ENCODE data around the gene TMEM134. TPM values are rescaled to one million over a fixed set of nuclear protein-coding genes. Genes with fewer than 3 reads are reported as not detected.

Gene TMEM134
- total and polyA plus RNA-seq, 11 donors, result 67.0 to 146 (median 83.6) TPM

DNA sequence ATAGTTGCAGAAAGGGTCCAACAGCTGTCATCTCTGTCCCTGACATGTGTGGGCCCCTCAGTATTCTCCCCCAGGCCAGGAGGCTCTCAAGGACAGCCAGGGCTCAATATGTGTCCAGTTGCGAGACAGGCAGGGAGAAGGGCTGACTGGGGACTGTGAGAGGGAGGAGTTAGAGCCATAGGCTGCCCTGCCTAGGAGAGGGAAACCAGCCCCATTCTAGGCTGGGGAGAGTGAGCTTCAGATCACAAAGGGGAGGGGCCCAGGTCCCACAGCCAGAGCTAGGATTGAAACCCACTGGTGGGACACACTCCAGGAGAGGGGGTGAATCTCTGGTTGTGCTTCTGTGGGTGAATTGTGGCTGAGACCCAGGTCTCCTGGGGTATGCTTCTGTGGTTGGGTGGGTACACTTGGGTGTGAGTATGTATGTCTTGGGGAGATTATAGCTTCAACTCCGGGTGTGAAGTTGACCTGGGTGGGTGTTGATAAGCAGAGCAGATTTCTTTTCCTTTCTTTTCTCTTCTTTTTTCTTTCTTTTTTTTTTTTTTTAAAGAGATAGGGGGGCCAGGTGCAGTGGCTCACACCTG, 55.7 kb downstream of the TMEM134 start:
- Histone ChIP-seq H3K9me3 (no peaks in the 10 kb centered on the region), H3K4me3 (no peak overlapping the region), H3K4me1 (peaks cover 3 to 53% (median 23%) of the 10 kb centered on the region in 12 donors), H3K27ac (no peak overlapping the region), H3K27me3 (peaks cover 0 to 56% (median 16%) of the 10 kb centered on the region in 9 donors), H3K36me3 (no peaks in the 10 kb centered on the region)
- no peak for ATAC-seq
- DNase-seq, result no peak
- TF ChIP-seq, protein P1, sequence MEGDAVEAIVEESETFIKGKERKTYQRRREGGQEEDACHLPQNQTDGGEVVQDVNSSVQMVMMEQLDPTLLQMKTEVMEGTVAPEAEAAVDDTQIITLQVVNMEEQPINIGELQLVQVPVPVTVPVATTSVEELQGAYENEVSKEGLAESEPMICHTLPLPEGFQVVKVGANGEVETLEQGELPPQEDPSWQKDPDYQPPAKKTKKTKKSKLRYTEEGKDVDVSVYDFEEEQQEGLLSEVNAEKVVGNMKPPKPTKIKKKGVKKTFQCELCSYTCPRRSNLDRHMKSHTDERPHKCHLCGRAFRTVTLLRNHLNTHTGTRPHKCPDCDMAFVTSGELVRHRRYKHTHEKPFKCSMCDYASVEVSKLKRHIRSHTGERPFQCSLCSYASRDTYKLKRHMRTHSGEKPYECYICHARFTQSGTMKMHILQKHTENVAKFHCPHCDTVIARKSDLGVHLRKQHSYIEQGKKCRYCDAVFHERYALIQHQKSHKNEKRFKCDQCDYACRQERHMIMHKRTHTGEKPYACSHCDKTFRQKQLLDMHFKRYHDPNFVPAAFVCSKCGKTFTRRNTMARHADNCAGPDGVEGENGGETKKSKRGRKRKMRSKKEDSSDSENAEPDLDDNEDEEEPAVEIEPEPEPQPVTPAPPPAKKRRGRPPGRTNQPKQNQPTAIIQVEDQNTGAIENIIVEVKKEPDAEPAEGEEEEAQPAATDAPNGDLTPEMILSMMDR (IDR thresholded peaks at IDR 0.05), result no peak
- TF ChIP-seq POLR2A (IDR thresholded peaks at IDR 0.05), result no peak
- WGBS, 4 donors, result 71 to 78% (median 73%) methylated on average over 1 to 2 of the region's 2 CpGs
- intact Hi-C loops (cut with DNase I), result no loop called here

DNA sequence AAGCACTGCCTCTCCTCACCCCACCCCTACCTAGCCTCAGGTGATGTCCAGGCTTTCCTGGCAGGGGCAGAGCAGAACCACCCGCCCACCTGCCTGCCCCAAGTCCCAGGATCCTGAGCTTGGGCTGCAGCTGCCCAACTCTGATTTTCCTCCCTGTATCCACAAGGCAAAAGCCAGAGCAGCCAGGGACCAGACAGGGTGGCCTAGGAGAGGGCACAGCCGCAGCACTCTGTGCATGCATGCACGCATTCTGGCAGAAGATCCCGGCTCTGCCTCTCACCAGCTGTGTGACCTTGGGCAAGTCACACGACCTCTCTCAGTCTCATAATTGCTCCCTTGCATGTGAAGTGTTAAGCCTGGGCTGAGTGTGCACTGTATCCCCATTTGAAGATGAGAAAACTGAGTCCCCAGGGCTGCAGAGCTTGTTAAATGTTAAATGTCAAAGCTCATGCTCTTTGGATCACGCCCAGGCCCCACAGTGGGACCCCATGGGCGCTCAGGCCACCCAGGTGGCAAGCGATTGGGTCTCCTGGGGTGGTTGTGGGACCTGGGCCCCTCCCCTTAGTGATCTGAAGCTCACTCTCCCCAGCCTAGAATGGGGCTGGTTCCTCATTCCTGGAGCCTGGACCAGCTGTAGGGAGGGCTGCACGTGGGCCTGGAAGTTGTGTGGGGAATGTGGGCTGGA, 56.4 kb downstream of the TMEM134 start:
- Histone ChIP-seq H3K27ac (no peak overlapping the region), H3K36me3 (no peaks in the 10 kb centered on the region), H3K4me3 (no peak overlapping the region), H3K9me3 (no peaks in the 10 kb centered on the region), H3K27me3 (peaks cover 0 to 56% (median 16%) of the 10 kb centered on the region in 9 donors), H3K4me1 (peaks cover 3 to 52% (median 17%) of the 10 kb centered on the region in 12 donors)
- intact Hi-C loops (cut with DNase I), result no loop called here
- ATAC-seq (no peak), DNase-seq (no peak)
- 61 to 83% (median 76%) methylated on average over 5 to 9 of the region's 9 CpGs for WGBS, 4 donors
- TF ChIP-seq, protein P1 (IDR thresholded peaks at IDR 0.05), result no peak
- no peak for TF ChIP-seq POLR2A (IDR thresholded peaks at IDR 0.05)

DNA sequence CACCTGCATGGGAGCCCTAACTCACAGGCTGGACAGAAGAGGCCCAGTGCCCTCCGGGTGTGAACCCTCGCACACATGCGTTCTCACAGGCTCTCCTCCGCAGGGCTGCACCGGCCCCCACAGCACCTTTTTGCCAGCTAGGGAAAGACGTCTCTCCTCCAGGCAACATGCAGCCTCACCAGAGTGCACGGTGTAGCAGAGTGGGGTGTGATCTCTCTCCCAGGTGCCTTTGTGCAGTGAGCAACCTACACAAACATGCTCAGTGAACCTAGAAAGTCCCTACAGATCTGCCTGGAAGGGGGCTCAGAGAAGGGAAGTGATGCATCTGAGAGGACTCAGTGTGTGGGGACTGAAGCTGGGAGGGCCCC, 57.3 kb downstream of the TMEM134 start:
- no peak overlapping the region for H3K4me3 ChIP-seq
- intact Hi-C loops (cut with DNase I), result no loop called here
- 64 to 71% (median 66%) methylated on average over 7 of the region's 7 CpGs for WGBS, 4 donors
- peaks cover 0 to 56% (median 16%) of the 10 kb centered on the region in 9 donors for H3K27me3 ChIP-seq
- H3K9me3 ChIP-seq, result no peaks in the 10 kb centered on the region
- H3K36me3 ChIP-seq, result no peaks in the 10 kb centered on the region
- H3K27ac ChIP-seq, result no peak overlapping the region
- H3K4me1 ChIP-seq, result peaks cover 0 to 43% (median 12%) of the 10 kb centered on the region in 12 donors
- TF ChIP-seq POLR2A (IDR thresholded peaks at IDR 0.05), result no peak
- TF ChIP-seq, protein P1 (IDR thresholded peaks at IDR 0.05), result no peak
- DNase-seq, result no peak
- no peak for ATAC-seq

Small RNAs within 50 kb of the gene (microRNA-seq; reads per million reads assigned to microRNA genes)
- 0 to 1.0 (median 0.13) reads per million in 4 donors for gene MIR6752

Other genes with a start within 250 kb of the TMEM134 start
- gene GRK2, start 202.8 kb downstream of the TMEM134 start, total RNA-seq, result 100 to 1,000 TPM in 1 of 9 donors, 10 to 100 TPM in 8; 40.1 to 107 (median 49.6) TPM
- gene GRK2, start 202.8 kb downstream of the TMEM134 start, polyA plus RNA-seq, result 10 to 100 TPM; 55.6 to 63.8 TPM
- gene ANKRD13D, start 179.9 kb downstream of the TMEM134 start, total RNA-seq, result 10 to 100 TPM in 6 of 9 donors, 1 to 10 TPM in 3; 7.6 to 43.6 (median 12.8) TPM
- gene ANKRD13D, start 179.9 kb downstream of the TMEM134 start, polyA plus RNA-seq, result 10 to 100 TPM; 12.3 to 17.6 TPM
- gene SSH3, start 165.7 kb downstream of the TMEM134 start, total RNA-seq, result 10 to 100 TPM; 10.8 to 23.9 (median 16.8) TPM
- gene SSH3, start 165.7 kb downstream of the TMEM134 start, polyA plus RNA-seq, result 1 to 10 TPM; 8.1 to 9.4 TPM
- gene POLD4, start 115.7 kb downstream of the TMEM134 start, total RNA-seq, result 100 to 1,000 TPM in 1 of 9 donors, 10 to 100 TPM in 8; 36.0 to 131 (median 57.1) TPM
- 100 to 1,000 TPM in 1 of 2 donors, 10 to 100 TPM in 1; 83.0 to 164 TPM for gene POLD4, start 115.7 kb downstream of the TMEM134 start, polyA plus RNA-seq
- 1 to 10 TPM in 5 of 9 donors, under 1 TPM in 4; 0.25 to 6.1 (median 1.7) TPM for gene CLCF1, start 95.7 kb downstream of the TMEM134 start, total RNA-seq
- 10 to 100 TPM in 1 of 2 donors, under 1 TPM in 1; 0.99 to 17.1 TPM for gene CLCF1, start 95.7 kb downstream of the TMEM134 start, polyA plus RNA-seq
- gene RAD9A, start 77.3 kb downstream of the TMEM134 start, total RNA-seq, result 1 to 10 TPM; 3.5 to 9.1 (median 5.8) TPM
- 1 to 10 TPM; 7.6 to 8.0 TPM for gene RAD9A, start 77.3 kb downstream of the TMEM134 start, polyA plus RNA-seq
- gene PPP1CA, start 67.4 kb downstream of the TMEM134 start, total RNA-seq, result 100 to 1,000 TPM in 7 of 9 donors, 10 to 100 TPM in 2; 90.3 to 151 (median 105) TPM
- gene PPP1CA, start 67.4 kb downstream of the TMEM134 start, polyA plus RNA-seq, result 100 to 1,000 TPM in 1 of 2 donors, 10 to 100 TPM in 1; 94.4 to 207 TPM
- gene TBC1D10C, start 65.2 kb downstream of the TMEM134 start, total RNA-seq, result 10 to 100 TPM in 1 of 9 donors, 1 to 10 TPM in 4, under 1 TPM in 4; 0.14 to 14.2 (median 1.6) TPM
- gene TBC1D10C, start 65.2 kb downstream of the TMEM134 start, polyA plus RNA-seq, result under 1 TPM; 0.61 to 0.88 TPM
- 10 to 100 TPM in 5 of 9 donors, 1 to 10 TPM in 4; 3.5 to 33.6 (median 11.8) TPM for gene CARNS1, start 53.6 kb downstream of the TMEM134 start, total RNA-seq
- gene CARNS1, start 53.6 kb downstream of the TMEM134 start, polyA plus RNA-seq, result 1 to 10 TPM in 1 of 2 donors, under 1 TPM in 1; 0.89 to 6.2 TPM
- gene RPS6KB2, start 40.8 kb downstream of the TMEM134 start, total RNA-seq, result 10 to 100 TPM; 19.3 to 32.8 (median 25.2) TPM
- 10 to 100 TPM; 33.3 to 36.0 TPM for gene RPS6KB2, start 40.8 kb downstream of the TMEM134 start, polyA plus RNA-seq
- gene PTPRCAP, start 31.6 kb downstream of the TMEM134 start, total RNA-seq, result 10 to 100 TPM in 1 of 9 donors, 1 to 10 TPM in 4, under 1 TPM in 4; 0.50 to 11.0 (median 1.3) TPM
- 1 to 10 TPM; 1.1 to 1.4 TPM for gene PTPRCAP, start 31.6 kb downstream of the TMEM134 start, polyA plus RNA-seq
- 10 to 100 TPM; 14.6 to 53.3 (median 21.2) TPM for gene CORO1B, start 25.8 kb downstream of the TMEM134 start, total RNA-seq
- 10 to 100 TPM; 17.1 to 37.0 TPM for gene CORO1B, start 25.8 kb downstream of the TMEM134 start, polyA plus RNA-seq
- not detected for gene GPR152, start 16.5 kb downstream of the TMEM134 start, total RNA-seq
- gene GPR152, start 16.5 kb downstream of the TMEM134 start, polyA plus RNA-seq, result not detected
- 1 to 10 TPM in 3 of 9 donors, under 1 TPM in 5, not detected in 1; 0.25 to 4.2 (median 0.61) TPM for gene CABP4, start 13.9 kb downstream of the TMEM134 start, total RNA-seq
- gene CABP4, start 13.9 kb downstream of the TMEM134 start, polyA plus RNA-seq, result under 1 TPM; 0.44 to 0.57 TPM
- 10 to 100 TPM; 41.7 to 69.2 (median 53.0) TPM for gene AIP, start 13.8 kb upstream of the TMEM134 start, total RNA-seq
- gene AIP, start 13.8 kb upstream of the TMEM134 start, polyA plus RNA-seq, result 10 to 100 TPM; 73.1 to 96.4 TPM
- 10 to 100 TPM; 24.9 to 69.1 (median 34.3) TPM for gene PITPNM1, start 36.1 kb upstream of the TMEM134 start, total RNA-seq
- 10 to 100 TPM; 24.2 to 59.9 TPM for gene PITPNM1, start 36.1 kb upstream of the TMEM134 start, polyA plus RNA-seq
- gene CDK2AP2, start 38.9 kb upstream of the TMEM134 start, total RNA-seq, result 100 to 1,000 TPM in 2 of 9 donors, 10 to 100 TPM in 7; 37.0 to 123 (median 59.3) TPM
- 100 to 1,000 TPM in 1 of 2 donors, 10 to 100 TPM in 1; 82.7 to 461 TPM for gene CDK2AP2, start 38.9 kb upstream of the TMEM134 start, polyA plus RNA-seq
- not detected for gene CABP2, start 54.2 kb upstream of the TMEM134 start, total RNA-seq
- not detected for gene CABP2, start 54.2 kb upstream of the TMEM134 start, polyA plus RNA-seq
- 100 to 1,000 TPM; 294 to 830 (median 341) TPM for gene GSTP1, start 114.6 kb upstream of the TMEM134 start, total RNA-seq
- gene GSTP1, start 114.6 kb upstream of the TMEM134 start, polyA plus RNA-seq, result 100 to 1,000 TPM; 549 to 576 TPM
- gene NDUFV1, start 137.7 kb upstream of the TMEM134 start, total RNA-seq, result 100 to 1,000 TPM; 340 to 897 (median 583) TPM
- 100 to 1,000 TPM; 342 to 401 TPM for gene NDUFV1, start 137.7 kb upstream of the TMEM134 start, polyA plus RNA-seq
- 10 to 100 TPM; 35.6 to 85.1 (median 49.3) TPM for gene NUDT8, start 160.7 kb upstream of the TMEM134 start, total RNA-seq
- gene NUDT8, start 160.7 kb upstream of the TMEM134 start, polyA plus RNA-seq, result 100 to 1,000 TPM in 1 of 2 donors, 10 to 100 TPM in 1; 29.1 to 110 TPM
- gene TBX10, start 170.5 kb upstream of the TMEM134 start, total RNA-seq, result under 1 TPM in 1 of 9 donors, not detected in 8; 0.30 TPM
- gene TBX10, start 170.5 kb upstream of the TMEM134 start, polyA plus RNA-seq, result under 1 TPM in 1 of 2 donors, not detected in 1; 0.11 TPM
- not detected for gene ACY3, start 181.5 kb upstream of the TMEM134 start, total RNA-seq
- not detected for gene ACY3, start 181.5 kb upstream of the TMEM134 start, polyA plus RNA-seq
- gene ALDH3B2, start 205.4 kb upstream of the TMEM134 start, total RNA-seq, result not detected
- gene ALDH3B2, start 205.4 kb upstream of the TMEM134 start, polyA plus RNA-seq, result not detected

All from heart left ventricle (tissue), 16 donors.